OCI-LY7 (cell line): ENCODE data around the gene LZTS2. TPM values are rescaled to one million over a fixed set of nuclear protein-coding genes. Genes with fewer than 3 reads are reported as not detected.

Experiments used
- BruUV-seq: library from RNA; stranded (reverse); fragments of 400-500 nt; replicated peaks from 2 replicates; lab custom pipeline; 2021; lab: Mats Ljungman, UMichigan
- CTCF ChIA-PET: fragments of 300-600 bp; sonication (Branson Sonifier 250); formaldehyde crosslinking; loops from one replicate; lab custom pipeline; 2022; ENCODE audit warnings: antibody characterized with exemption; ENCODE audit not compliant: unreplicated experiment; lab: Charles Lee
- POLR2A ChIA-PET: fragments of 300-600 bp; sonication (Branson Sonifier 250); formaldehyde crosslinking; loops from one replicate; lab custom pipeline; 2022; ENCODE audit warnings: antibody characterized with exemption; lab: Charles Lee
- DNase-seq: peaks from one replicate; pipeline ENCODE4 v3.0.0-alpha.2; 2015; ENCODE audit warnings: low spot score
- H2AFZ ChIP-seq: fragments of 200-600 bp; sonication (generic), shearing (Covaris generic); 2 replicates; pipeline ENCODE4 v1.6.1; 2014; ENCODE audit warnings: mild to moderate bottlenecking, antibody characterized with exemption, low read length, moderate library complexity
- H3K27ac ChIP-seq: fragments of 200-600 bp; sonication (generic); 2 replicates; pipeline ENCODE4 v1.5.1; 2014; ENCODE audit warnings: mixed run types, low read depth, mild to moderate bottlenecking, moderate library complexity, low read length, inconsistent platforms; ENCODE audit not compliant: poor library complexity, severe bottlenecking
- H3K36me3 ChIP-seq: fragments of 200-600 bp; sonication (generic); 2 replicates; pipeline ENCODE4 v1.6.1; 2014; ENCODE audit warnings: mild to moderate bottlenecking, antibody characterized with exemption, low read length, moderate library complexity, mixed read lengths; ENCODE audit not compliant: insufficient read depth
- H3K4me1 ChIP-seq: fragments of 200-600 bp; sonication (generic); 2 replicates; pipeline ENCODE4 v1.5.1; 2014; ENCODE audit warnings: mild to moderate bottlenecking, low read length; ENCODE audit not compliant: insufficient read depth, poor library complexity, severe bottlenecking
- H3K4me2 ChIP-seq: fragments of 200-600 bp; sonication (generic); 2 replicates; pipeline ENCODE4 v1.6.1; 2014; ENCODE audit warnings: mild to moderate bottlenecking, low read length
- H3K4me3 ChIP-seq: fragments of 200-600 bp; sonication (generic); 2 replicates; pipeline ENCODE4 v1.5.1; 2014; ENCODE audit warnings: mild to moderate bottlenecking, low read depth, low read length; ENCODE audit not compliant: poor library complexity, severe bottlenecking
- H3K79me2 ChIP-seq: fragments of 200-600 bp; sonication (generic); 2 replicates; pipeline ENCODE4 v1.6.1; 2016; ENCODE audit warnings: low read depth, mild to moderate bottlenecking, low read length, moderate library complexity, mixed read lengths; ENCODE audit not compliant: insufficient read depth
- H3K9me2 ChIP-seq: fragments of 200-600 bp; sonication (generic); 2 replicates; pipeline ENCODE4 v1.6.1; 2016; ENCODE audit warnings: mild to moderate bottlenecking, low read length, mixed read lengths; ENCODE audit not compliant: insufficient read depth
- H3K9me3 ChIP-seq: fragments of 200-600 bp; sonication (generic); 2 replicates; pipeline ENCODE4 v1.6.1; 2014; ENCODE audit warnings: mild to moderate bottlenecking, mixed run types, low read length, mixed read lengths
- H4K20me1 ChIP-seq: fragments of 200-600 bp; sonication (generic); 2 replicates; pipeline ENCODE4 v1.6.1; 2014; ENCODE audit warnings: mild to moderate bottlenecking, antibody characterized with exemption, low read length, moderate library complexity, mixed read lengths; ENCODE audit not compliant: insufficient read depth
- EZH2phosphoT487 ChIP-seq: fragments of 200-600 bp; sonication (generic); IDR thresholded peaks from 2 replicates; pipeline ENCODE4 v1.6.1; 2018; ENCODE audit warnings: low read depth, borderline replicate concordance, mild to moderate bottlenecking, mixed run types, antibody characterized with exemption, low read length, moderate library complexity, mixed read lengths
- intact Hi-C: fragments of 100-400 bp; cut with micrococcal nuclease; formaldehyde crosslinking; loops from one replicate; pipeline ENCODE4 v1.10.0; 2022; ENCODE audit not compliant: unreplicated experiment
- total RNA-seq, 2 experiments: library from RNA; depleted of rRNA in 1 of 2; stranded (reverse); fragments of >200 nt in 1 of 2; shearing (Covaris generic) in 1 of 2; gene quantifications; 2 replicates each; pipeline ENCODE4 v1.2.3, GENCODE V29; 2014 to 2022
- TF ChIP-seq, protein P1 (sequence below): fragments of 200-600 bp; sonication (generic); conservative IDR thresholded peaks from 2 replicates; pipeline ENCODE4 v1.5.1; 2014; ENCODE audit warnings: mild to moderate bottlenecking, antibody characterized with exemption, low read length, moderate library complexity, mixed read lengths

Gene LZTS2
- total RNA-seq, 2 experiments from 2014 or later, result 13.6 to 20.3 TPM

DNA sequence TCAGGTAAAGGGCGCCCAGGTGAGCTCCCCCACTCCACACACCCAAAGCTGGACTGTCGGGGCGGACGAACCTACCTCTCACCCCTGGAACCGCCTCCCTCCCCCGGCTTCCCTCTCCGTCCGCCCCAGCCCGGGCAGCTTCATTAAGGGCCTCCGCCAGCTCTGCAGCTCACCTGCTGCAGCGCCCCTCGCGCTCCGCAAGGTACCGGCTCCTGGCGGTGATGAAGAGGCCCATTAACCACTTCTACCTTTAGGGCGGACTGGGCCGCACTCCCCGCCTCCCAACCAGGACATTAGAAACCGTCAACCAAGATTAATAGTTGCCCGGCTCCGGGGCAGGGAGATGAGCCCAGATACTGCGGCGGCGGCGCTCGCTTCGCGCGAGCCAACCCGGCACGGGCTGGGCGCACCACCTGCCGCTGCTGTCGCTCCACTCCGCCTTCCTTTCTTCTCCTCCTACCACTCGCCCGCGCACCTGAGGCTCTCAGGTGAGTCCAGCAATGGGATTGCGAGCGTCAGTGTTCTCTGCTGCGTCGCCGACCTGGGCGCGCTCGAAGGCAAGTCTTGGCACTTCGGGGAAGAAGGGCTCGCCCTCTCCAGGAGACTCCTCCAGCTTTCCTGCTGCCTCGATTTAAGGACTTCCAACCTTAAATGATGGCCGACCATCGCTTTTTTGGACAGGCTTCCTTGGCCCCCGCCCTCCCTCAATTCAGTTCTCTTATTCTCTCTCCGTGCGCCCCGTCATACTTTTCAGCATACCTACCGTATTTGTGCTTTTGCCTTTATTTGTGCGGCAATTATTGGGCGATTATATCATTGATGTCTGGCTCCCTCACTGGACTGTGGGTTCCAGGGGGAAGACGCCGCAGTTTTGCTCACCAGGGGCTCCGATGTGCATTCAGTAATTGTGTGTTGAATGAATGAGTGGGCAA, 48.6 kb downstream of the LZTS2 start:
- Histone ChIP-seq H2AFZ (no peak overlapping the region), H3K9me3 (no peaks in the 10 kb centered on the region), H3K27ac (no peak overlapping the region), H3K79me2 (0 out of 2 replicates have a peak, but pooled peaks cover 3% of the 10 kb centered on the region), H3K36me3 (no peaks in the 10 kb centered on the region), H3K9me2 (no peaks in the 10 kb centered on the region), H3K4me1 (peaks cover 39% of the 10 kb centered on the region), H3K4me2 (no peak overlapping the region), H4K20me1 (0 out of 2 replicates have a peak, but pooled peaks cover under 1% of the 10 kb centered on the region), H3K4me3 (no peak overlapping the region)
- ChIA-PET POLR2A (no interaction called here), CTCF (no interaction called here)
- TF ChIP-seq, protein P1, sequence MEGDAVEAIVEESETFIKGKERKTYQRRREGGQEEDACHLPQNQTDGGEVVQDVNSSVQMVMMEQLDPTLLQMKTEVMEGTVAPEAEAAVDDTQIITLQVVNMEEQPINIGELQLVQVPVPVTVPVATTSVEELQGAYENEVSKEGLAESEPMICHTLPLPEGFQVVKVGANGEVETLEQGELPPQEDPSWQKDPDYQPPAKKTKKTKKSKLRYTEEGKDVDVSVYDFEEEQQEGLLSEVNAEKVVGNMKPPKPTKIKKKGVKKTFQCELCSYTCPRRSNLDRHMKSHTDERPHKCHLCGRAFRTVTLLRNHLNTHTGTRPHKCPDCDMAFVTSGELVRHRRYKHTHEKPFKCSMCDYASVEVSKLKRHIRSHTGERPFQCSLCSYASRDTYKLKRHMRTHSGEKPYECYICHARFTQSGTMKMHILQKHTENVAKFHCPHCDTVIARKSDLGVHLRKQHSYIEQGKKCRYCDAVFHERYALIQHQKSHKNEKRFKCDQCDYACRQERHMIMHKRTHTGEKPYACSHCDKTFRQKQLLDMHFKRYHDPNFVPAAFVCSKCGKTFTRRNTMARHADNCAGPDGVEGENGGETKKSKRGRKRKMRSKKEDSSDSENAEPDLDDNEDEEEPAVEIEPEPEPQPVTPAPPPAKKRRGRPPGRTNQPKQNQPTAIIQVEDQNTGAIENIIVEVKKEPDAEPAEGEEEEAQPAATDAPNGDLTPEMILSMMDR, result no peak
- TF ChIP-seq EZH2phosphoT487, result no peak
- BruUV-seq, result no TSS peak
- DNase-seq, result no peak
- intact Hi-C loops, result no loop called here

DNA sequence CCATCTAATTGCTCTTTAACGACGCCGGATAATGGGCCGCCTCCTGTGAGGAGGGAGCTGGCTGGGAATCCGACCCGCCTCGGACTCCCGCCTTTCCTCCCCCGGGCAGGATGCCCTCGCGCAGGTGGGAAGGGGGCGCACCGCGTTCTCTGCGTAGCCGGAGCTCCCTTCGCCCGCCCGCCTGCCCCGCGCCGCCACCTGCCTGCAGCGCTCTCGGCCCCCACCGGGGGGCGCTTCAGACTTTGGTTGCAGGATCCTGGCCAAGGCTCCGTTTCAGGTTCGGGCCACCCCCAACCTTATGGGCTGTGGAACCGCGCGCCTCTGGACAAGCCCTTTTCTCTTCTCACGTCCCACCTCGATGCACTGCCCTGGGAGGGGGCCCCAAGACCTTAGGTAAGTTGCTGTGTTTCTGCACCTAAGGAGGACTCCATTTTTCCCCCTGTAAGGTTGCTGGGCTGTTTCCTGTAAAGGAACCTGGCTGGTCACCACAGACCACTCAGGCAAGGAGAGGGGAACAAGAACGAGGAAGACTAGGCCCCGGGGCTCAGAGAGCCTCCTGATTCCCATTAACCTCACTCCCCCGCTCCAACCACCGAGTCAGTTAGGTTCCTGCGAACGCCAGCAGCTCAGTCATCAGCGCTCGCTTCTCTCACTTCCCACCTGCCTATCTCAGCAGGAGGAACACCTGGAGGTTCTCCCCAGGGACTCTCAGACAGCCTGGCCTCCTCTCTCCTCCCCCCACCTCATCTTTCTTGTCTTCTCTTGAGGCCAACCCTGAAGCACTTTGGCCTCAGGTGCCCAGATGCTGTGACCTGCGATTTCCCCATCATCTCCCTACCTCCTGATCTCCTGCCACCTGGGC, 50.8 kb downstream of the LZTS2 start:
- BruUV-seq, result no TSS peak

More for the DNA sequence above, 50.8 kb downstream of the LZTS2 start:
- POLR2A ChIA-PET, result interaction anchor here (0.7 to 2.9 kb wide), 5 partner anchors 7 to 31 kb away, joined by 3 to 19 read pairs (median 5); partner anchors contain the start of gene KAZALD1
- no peak for TF ChIP-seq EZH2phosphoT487
- TF ChIP-seq, protein P1, result peak; percentile 96
- peak overlapping the region; percentile 69 for H3K4me2 ChIP-seq
- no peaks in the 10 kb centered on the region for H3K9me2 ChIP-seq
- CTCF ChIA-PET, result interaction anchor here (0.5 to 1.7 kb wide), 11 partner anchors 8 to 1070 kb away, joined by 3 to 6 read pairs (median 4); partner anchors contain the start of gene KAZALD1
- intact Hi-C loops, result loop anchor here (2.0 kb wide), 1 partner anchor 16 kb away; no protein-coding TSS in a partner anchor
- H3K27ac ChIP-seq, result peak overlapping the region; percentile 44
- H3K4me1 ChIP-seq, result peaks cover 42% of the 10 kb centered on the region
- H3K36me3 ChIP-seq, result peaks cover 14% of the 10 kb centered on the region
- peaks cover 13% of the 10 kb centered on the region; the same call in 1 of the 2 replicates for H4K20me1 ChIP-seq
- no peaks in the 10 kb centered on the region for H3K9me3 ChIP-seq
- DNase-seq, result peak; percentile 83
- peak overlapping the region; percentile 50 for H3K4me3 ChIP-seq
- H2AFZ ChIP-seq, result no peak overlapping the region; the same call in 1 of the 2 replicates
- H3K79me2 ChIP-seq, result peaks cover 22% of the 10 kb centered on the region; the same call in 1 of the 2 replicates
